Measurements from ENCODE around the gene RMND5B.
"Not testable (repeated sequence)": the region's sequence is repeated elsewhere in the genome, so short reads cannot be mapped to it uniquely, and the experiment has no call there.

RMND5B gene

GRCh38 chr5:178130576-178131445 is at the start of gene RMND5B:
TSS of gene RMND5B (plus strand) at chr5:178131014. CDS start at chr5:178138120, 7,106 bp downstream.
- DNase-seq = peak; percentile 45

- no peak for DNase-seq
These were observed 49.1 kb upstream of the RMND5B start for GRCh38 chr5:178081571-178082243.

GRCh38 chr5:178083922-178084321 is 46.9 kb upstream of the RMND5B start:
- DNase-seq = no peak

- DNase-seq = no peak
These were observed 45.5 kb upstream of the RMND5B start for GRCh38 chr5:178085316-178085715.

GRCh38 chr5:178086266-178086665 is 44.5 kb upstream of the RMND5B start:
- no peak for DNase-seq

GRCh38 chr5:178087199-178087598 is 43.6 kb upstream of the RMND5B start:
- DNase-seq = not testable (repeated sequence)

- DNase-seq = no peak
These were observed 40.0 kb upstream of the RMND5B start for GRCh38 chr5:178090856-178091255.

- DNase-seq = no peak
These were observed 37.7 kb upstream of the RMND5B start for GRCh38 chr5:178093134-178093533.

GRCh38 chr5:178094345-178094744 is 36.5 kb upstream of the RMND5B start:
- no peak for DNase-seq

- no peak for DNase-seq
These were observed 32.1 kb upstream of the RMND5B start for GRCh38 chr5:178098685-178099084.

GRCh38 chr5:178103612-178104011 is 27.2 kb upstream of the RMND5B start:
- DNase-seq = no peak

- no peak for DNase-seq
These were observed 26.3 kb upstream of the RMND5B start for GRCh38 chr5:178104492-178104891.

- no peak for DNase-seq
These were observed 24.7 kb upstream of the RMND5B start for GRCh38 chr5:178106086-178106485.

GRCh38 chr5:178106556-178107239 is 24.1 kb upstream of the RMND5B start:
- no peak for DNase-seq

GRCh38 chr5:178107756-178108310 is 23.0 kb upstream of the RMND5B start:
- no peak for DNase-seq

GRCh38 chr5:178108446-178108845 is 22.4 kb upstream of the RMND5B start:
- no peak for DNase-seq

GRCh38 chr5:178108966-178109365 is 21.8 kb upstream of the RMND5B start:
- DNase-seq = no peak

- no peak for DNase-seq
These were observed 20.3 kb upstream of the RMND5B start for GRCh38 chr5:178110511-178110910.

- no peak for DNase-seq
These were observed 18.9 kb upstream of the RMND5B start for GRCh38 chr5:178111925-178112324.

- DNase-seq = no peak
These were observed 18.3 kb upstream of the RMND5B start for GRCh38 chr5:178112545-178112944.

GRCh38 chr5:178113141-178113787 is 17.6 kb upstream of the RMND5B start, which contains the start of gene N4BP3:
TSS of gene N4BP3 (plus strand) at chr5:178113532. CDS start at chr5:178119584, 6,052 bp downstream.
- no peak for DNase-seq

- DNase-seq = no peak
These were observed 16.9 kb upstream of the RMND5B start for GRCh38 chr5:178113841-178114324.

Data from NCI-H446 treated with DMSO at 0.1 percent for 48 hours (cell line).